ENCODE measurements around the gene KCNE4.

Gene KCNE4

DNA sequence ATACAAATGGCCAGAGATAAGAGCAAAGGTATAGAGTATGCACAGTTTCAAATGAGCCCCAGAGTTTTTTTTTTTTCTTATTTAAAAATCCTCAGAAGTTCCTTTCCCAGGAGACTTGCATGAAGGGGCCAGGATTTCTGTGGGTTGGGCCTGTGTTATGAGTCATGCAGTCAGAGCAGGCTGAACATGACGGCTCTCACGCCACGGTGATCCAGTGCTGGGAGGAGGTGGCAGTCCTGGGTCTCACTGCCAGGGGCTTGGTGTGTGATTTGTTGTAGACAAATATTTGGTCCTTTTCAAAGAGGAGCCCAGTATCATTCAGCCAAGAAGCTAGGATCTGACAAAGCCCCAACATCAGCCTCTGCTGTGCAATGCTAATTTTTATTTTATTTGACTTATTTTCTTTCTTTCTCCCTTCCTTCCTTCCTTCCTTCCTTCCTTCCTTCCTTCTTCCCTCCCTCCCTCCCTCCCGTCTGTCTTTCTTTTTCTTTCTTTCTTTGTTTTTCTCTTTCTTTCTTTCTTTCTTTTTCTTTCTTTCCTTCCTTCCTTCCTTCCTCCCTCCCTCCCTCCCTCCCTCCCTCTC lies 10.4 kb upstream of the KCNE4 start:
- DNase-seq, result no peak

DNA sequence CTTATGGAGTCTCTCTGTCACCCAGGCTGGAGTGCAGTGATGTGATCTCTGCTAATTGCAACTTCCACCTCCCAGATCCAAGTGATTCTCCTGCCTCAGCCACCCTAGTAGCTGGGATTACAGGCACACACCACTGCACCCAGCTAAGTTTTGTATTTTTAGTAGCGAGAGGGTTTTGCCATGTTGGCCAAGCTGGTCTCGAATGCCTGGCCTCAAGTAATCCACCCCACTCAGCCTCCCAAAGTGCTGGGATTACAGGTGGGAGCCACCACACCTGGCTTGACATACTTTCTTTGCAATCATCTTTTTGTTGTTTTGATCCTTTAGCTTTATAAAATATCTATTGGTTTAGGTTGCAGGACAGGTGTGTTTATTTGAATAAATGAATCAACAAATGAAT lies 9.7 kb upstream of the KCNE4 start:
- DNase-seq, result no peak

DNA sequence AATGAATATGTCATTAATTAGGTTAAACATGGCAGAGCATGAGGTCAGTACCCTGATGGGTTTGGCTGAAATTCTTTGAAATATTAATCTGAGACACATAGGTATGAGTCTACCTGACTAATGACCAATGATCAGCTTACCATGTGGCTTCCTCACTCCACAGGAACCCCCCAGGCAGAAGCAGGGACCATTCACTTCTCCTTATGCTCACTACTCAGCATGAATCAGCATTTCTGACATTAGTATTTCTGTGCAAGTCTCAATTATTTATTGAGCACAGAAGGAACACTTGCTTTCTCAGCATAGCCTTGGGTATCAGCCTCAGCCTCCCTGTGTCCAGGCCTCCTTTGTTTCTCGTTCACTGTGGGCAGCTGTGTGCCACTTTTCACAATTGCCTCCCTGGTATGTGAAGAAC lies 9.3 kb upstream of the KCNE4 start:
- DNase-seq, result no peak

DNA sequence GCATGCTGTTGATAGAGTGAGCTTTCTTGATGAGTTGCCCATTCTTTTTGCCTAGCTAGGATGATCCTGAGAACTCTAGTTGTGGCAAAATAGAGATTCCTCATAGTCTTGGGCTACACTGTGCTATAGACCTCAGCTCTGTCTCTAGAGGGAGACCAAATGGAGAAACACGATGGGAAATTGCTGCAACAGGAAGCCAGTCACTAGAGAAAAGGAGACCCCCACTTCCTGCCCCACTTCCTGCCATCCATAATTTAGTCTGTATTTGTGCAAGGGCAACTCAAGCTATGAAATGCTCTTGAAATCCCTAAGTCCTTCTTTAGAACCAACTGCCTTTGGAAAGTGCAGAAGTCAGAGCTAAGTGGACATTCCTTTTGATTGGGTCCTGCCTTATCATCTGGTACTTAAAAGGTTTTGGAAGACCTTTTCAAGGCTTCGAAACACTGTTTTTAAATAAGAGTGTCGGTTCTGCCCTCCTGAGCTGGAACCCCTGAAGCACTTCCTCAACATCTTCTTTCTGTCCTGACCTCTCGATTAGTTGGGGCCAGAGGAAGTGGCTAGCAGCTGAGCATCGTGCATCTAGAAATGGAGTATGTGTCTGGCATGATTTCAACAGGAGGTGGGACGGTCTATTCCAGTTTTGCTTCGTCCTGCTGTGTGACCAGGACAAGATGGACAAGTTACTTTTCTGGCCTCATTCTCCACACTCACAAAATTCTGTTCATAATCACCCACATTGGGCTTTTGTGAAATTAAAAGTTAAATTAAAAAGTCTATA lies 8.6 kb upstream of the KCNE4 start:
- no peak for DNase-seq

DNA sequence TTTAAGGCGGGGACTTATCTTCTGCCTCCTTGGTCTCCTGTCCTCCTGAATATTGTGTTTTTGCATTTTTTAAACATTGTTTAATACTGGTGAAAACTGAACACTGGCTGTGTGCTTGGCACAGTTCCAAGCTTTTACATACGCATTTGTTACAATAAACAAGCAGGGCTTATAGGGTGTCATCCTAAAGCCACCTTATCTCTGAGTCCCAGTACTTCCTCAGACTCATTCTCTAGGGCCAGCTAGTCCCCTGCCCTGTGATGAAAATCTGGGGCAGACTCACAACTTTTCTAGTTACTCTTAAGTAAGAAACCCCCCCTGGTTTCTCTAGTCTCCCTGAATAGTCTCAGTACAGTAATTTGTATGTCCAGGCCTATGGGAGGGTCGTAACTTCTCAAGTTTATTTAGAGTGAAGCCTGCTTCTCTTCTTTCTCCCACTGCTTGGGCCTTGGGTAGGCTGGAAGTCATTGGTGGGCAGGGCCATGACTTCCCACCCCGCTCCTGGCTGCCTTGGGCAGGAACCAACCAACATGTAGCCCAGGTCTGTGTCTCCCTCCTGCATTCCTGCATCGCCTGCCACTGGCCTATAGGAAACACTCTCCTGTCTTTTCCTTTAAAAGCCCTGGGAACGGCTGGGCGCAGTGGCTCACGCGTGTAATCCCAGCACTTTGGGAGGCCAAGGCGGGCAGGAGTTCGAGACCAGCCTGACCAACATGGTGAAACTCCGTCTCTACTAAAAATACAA lies 7.7 kb upstream of the KCNE4 start:
- no peak for DNase-seq

DNA sequence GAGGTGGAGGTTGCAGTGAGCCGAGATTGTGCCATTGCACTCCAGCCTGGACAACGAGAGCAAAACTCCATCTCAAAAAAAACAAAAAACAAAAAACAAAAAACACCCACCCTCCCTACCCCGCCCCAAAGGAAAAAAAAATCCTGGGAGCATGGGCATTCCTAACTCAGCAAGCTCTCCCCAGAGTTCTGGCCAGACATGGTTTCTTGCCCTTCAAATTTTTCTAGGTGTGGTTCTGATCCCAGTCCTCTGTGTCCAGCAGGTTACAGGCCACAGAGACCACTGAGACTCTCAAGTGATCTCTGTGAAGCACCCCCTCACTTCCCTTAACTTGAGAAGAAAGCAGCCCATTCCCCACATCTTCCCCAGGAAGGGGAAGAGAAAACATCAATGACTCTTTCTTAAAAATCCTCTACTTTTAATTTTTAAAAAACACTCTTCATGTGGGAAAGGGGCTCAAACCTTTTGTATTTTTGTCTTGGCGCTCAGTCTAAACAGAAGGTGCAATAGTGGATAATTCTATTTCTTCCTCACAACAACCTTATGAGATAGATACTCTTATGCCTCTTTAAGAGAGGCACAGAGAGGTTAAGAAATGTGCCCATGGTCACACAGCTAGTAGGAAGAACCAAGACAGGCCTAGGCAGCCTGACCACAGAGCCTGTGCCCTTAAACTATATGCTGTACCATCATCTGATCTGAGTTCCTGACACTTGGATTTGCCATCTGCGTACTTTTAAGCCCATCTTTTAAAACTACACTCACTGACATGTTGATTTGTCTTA lies 6.9 kb upstream of the KCNE4 start:
- no peak for DNase-seq

DNA sequence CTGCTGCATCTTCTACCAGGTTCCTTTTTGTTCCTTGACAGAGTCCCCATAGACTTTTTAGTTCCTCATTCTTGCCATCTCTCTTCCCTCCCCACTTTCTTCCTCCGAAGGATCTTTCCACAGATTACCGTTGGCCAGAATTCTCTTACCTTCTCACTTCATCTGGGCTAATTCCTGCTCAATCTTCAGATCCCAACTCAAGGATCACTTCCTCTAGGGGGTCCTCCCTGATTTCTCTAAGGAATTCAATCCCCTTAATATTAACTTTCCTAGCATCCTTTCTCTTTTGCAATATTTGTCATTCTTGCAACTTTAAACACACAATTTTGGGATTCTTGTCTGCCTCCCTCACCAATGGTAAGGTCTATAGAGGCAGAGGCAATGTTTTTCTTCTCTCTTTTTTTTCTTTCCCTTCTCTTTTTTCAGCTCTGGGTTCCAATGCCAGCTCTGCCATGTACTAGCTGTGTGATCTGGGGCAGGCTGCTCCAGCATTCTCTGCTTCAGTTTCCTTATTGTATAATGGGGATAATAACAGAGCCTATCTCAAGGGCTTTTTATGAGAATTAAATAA lies 5.4 kb upstream of the KCNE4 start:
- DNase-seq, result no peak

DNA sequence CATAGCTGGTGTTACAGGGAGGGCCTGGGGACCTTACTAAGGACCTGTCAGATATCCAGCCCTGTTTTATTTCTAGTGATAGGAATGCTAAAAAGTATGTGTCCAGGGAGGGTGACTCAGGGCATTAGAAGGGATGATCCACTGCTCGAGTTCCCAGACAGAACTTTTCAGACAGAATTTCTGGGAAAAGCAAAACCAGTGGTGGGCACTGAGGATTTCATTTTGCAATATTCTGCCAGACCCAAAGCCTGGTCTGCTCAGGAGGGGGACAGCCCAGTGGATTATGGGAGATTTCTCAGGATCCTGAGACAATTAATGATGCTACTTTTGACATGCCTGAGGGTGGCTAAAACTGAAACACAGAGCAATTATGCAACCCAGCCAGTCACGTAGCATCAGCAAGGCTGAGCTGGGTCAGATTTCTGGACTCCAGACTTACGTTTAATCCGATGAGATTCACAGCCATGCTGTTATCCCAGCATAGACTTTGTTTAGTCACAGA lies 4.7 kb upstream of the KCNE4 start:
- DNase-seq, result no peak

DNA sequence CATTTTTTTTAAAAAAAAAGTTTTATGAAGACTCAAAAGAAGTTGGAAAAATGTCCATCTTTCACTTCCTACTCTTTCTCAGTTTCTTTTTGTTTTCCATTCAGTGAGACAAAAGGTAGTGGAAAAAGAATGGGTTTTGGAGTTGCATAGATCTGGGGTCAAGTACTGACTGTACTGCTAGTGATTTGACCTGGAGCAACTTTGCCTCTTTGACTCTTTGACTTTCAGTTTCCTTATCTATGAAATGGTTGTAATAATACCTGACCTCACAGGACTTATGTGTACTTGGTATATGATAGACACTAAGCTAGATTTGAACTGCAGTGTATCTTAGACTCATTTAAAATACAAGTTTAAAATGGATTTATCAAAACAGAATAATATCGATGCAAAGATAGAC lies 3.5 kb upstream of the KCNE4 start:
- DNase-seq, result no peak

DNA sequence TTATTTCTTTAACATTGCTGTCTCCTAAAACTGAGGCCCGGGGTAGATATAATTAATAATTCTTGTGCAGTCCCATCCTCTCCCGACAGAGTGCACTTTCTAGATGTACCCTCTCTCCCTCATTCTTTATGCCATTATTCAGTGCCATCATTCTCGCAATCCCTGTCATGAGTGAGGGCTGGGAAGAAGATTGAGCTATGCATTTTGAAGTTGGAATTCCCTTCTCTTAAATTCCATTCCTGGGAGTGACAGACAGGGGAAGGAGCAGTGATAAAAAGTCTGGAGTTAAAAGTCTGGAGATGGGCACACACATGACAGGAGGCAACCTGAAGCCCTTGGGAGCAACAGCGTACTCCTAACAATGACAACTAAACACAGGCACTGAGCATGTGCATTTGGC lies 2.6 kb upstream of the KCNE4 start:
- no peak for DNase-seq

DNA sequence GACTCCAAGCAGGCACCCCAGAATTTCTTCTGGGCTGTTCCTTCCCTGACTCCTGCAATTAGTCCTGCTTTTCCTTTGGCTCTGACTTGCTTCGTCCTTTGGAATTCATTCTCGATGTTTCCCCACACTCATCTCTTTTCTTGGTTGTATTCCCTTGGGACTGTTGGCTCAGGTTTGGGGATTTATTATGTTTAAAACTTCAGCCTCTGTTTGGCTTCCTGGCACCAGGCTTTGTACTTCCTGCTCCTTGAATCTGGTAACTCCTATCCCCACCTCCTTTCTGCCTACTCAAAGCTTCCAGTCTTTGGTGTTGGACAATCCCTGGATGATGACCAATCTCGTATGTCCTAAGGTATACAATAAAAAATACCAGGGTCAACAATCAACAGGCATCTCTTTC lies 1.8 kb upstream of the KCNE4 start:
- no peak for DNase-seq

DNA sequence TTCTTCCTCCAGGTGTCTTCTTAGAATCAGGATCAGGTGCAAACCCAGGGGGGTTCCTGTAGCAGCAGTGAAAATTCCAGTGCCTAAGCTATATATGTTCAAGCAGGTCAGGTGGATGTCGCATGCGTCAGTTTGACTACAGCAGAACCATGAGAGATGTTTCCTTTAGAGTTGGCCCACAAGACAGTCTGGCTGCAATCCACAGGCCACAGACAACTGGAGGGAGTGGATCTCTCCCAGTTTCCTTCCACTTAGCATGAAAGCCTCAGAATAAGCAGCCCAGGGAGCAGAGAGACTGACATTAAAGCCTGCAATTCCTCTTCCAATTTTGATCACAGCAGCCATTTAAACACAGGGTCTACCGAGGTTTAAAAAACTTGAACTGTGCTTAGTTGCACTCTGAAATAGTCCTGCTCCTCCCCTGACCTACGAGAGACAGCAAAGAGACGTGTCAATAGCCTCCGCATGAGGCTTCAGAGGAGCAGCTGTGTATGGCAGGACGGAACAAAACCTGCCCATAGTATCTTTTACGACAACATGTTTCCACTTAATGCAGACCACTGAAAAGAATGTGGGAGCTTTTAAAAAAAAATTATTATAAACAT lies 988 bp upstream of the KCNE4 start:
- no peak for DNase-seq

DNA sequence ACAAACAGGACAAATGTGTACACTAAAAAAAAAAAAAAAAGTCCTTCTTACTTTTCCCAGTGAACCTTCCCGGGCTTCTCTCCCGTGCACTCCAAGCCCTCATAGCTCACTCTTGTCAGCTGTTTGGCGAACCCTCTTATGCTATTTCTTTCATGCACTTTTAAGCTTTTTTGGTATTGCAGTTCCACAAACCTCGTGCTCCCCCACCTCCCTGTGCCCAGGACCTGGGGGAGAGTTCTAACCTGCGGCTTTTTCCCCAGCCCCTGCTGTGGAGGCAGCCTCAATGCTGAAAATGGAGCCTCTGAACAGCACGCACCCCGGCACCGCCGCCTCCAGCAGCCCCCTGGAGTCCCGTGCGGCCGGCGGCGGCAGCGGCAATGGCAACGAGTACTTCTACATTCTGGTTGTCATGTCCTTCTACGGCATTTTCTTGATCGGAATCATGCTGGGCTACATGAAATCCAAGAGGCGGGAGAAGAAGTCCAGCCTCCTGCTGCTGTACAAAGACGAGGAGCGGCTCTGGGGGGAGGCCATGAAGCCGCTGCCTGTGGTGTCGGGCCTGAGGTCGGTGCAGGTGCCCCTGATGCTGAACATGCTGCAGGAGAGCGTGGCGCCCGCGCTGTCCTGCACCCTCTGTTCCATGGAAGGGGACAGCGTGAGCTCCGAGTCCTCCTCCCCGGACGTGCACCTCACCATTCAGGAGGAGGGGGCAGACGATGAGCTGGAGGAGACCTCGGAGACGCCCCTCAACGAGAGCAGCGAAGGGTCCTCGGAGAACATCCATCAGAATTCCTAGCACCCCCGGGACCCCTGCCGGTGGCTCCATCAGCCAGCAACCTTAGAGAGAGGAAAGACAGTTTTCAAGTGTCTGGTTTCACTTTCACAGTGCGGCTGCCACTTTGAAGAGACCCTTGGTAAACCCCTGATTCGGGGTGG lies 826 bp downstream of the KCNE4 start:
- DNase-seq, result no peak

DNA sequence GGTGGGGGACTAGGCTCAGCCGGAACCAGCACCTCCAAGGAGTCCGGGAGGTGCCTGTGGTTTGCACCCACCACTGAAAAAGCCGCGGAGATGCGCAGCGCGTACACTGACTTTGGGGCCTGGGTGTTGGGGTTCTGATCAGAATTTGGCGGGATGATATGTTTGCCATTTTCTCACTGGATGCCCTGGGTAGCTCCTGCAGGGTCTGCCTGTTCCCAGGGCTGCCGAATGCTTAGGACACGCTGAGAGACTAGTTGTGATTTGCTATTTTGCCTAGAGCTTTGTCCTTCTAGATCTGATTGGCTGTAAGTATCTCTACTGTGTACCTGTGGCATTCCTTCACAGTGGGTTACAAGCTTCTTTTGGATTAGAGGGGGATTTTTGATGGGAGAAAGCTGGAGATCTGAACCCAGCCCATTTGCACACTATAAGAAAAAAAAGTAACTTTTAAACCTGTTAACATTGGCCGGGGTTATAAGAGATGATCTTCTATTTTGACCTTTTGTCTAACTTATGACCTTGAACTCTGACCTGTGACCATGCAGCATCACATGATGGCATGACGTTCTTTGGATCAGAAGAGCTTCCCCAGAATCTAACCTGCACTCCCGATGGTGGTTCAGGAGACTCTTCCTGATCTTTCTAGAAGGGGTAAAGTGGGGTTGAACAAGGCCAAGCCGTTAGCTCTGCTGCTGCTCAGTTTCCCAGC lies 1.6 kb downstream of the KCNE4 start:
- no peak for DNase-seq

DNA sequence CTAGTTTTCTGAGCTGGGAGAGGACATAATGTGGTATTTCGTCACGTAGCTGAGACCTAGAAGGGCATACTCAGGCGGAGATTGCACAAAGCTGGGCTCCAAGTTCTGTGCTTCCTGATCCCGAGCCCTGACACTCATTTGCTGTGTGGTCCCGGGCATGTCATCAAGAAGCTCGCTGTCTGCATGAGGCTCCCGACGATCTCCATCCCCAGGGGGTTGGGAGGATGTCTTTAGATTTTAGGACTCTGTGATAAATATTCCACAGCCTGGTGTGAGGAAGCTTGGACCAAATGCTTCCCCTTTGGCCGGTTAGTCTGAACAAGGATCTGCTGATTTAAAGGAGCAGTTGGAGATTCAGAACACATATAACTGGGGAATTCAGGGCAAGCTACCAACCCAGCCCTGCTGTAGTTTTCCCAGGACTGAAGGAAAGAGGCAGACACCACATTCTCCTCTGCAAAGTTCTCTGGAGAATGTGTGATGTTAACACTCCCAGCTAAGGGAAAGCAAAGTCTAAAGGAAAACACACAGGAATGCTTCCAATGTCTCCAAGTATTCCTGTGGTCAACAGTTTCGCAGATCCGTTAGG lies 2.3 kb downstream of the KCNE4 start:
- no peak for DNase-seq

DNA sequence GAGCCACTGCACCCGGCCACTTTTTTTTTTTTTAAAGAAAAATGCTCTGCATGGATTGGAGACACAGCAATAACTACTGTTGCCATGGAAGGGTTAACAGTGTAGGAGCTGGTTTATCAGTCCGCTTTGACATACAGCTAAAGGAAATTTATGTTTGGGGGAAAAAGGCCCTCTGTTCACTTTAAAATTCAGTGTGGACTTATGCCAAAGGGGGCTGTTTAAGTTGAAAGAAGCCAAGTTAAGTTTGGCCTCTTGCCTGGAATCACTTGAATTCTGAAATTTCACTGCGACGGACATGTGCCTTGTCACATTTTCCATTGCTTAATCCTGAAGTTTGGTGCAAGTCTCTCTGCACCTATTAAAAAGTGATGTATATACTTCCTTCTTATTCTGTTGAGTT lies 3.1 kb downstream of the KCNE4 start:
- no peak for DNase-seq

DNA sequence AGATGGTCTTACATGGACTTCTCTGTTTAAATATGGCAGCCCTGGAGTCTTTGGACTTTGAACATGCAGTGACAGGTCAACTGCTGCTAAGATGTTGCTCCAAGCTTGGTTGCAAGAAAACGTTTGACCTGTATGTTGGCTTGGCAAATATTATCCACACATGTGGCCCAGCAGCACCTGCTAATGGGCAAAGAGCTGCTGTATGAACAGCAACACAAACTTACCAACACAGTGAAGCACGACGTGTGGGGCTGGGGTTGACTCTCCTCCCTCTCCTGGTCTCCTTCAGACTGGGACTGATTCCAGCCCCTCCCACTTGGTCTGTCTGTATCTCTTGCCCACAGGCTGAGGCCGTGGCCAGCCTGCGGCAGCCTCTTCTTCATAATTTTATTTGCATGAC lies 3.8 kb downstream of the KCNE4 start:
- DNase-seq, result no peak

DNA sequence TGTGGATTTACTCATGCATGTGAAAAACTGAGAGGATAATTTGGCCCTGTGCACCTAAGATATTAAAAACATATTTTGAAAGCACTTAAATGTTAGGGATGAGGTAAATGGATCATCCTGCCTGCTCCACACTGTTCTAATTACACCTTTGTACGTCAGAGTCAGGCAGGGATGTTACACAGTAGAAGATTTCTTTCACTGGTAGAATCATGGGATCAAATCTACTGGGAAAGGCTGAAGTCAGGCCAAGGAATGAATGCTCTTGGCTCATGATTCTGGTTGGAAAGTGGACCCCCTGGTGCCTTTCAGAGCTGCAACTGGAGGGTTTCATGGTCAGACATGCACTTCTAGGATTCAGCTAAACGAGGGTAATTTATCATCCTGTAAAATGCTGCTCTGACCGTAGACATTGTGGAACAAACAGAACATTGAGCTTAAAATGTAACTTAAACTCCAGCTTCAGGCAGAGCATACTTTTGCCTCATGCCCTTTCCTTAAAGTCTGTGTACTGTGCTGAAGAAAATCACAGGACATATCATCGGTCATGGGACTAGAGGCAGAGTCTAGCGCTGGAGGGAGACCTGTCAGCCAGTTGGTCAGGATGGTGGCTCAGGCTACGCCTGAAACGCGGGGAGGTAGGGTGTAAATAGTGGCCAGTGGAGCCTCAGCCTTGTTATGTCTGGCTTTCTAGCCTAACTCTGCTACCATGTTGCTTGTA lies 4.9 kb downstream of the KCNE4 start:
- no peak for DNase-seq

DNA sequence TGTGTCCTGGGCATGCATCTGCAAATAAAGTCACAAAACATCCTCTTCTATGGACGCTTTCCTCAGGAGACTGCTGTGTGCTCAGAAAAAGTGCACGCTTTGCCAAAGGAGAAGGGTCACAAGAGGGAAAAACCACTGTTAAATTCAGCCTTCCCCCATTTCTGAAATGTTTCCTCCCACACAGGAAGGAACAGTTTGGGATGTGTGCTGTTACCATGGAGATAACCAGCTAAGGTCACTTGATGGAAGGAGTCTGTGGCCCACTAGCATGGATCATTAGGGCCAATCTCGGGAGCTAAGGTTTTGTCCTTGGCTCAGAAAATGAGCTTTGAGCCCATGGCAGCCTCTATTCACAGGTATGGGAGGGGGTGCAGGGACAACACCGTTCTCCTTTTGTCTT lies 5.6 kb downstream of the KCNE4 start:
- no peak for DNase-seq

Measured in CD4-positive, alpha-beta T cell treated with Interleukin-4 for 1 hour (primary cell).